Trophoblast cell (in vitro differentiated cells and primary cell): ENCODE measurements around the gene NDUFAF5.

Experiments used
- DNase-seq, 2 donors: peaks; one replicate each; pipeline ENCODE4 v3.0.0-alpha.2; 2016
- H2AFZ ChIP-seq: 2 replicates; pipeline ENCODE4 v1.6.1; 2013; ENCODE audit warnings: low read length, moderate library complexity, mild to moderate bottlenecking; ENCODE audit not compliant: insufficient read depth, poor library complexity
- H2AK5ac ChIP-seq: 2 replicates; pipeline ENCODE4 v1.6.1; 2013; ENCODE audit warnings: mild to moderate bottlenecking, low read length
- H2BK120ac ChIP-seq: 2 replicates; pipeline ENCODE4 v1.6.1; 2013; ENCODE audit warnings: low read length, mild to moderate bottlenecking, moderate library complexity; ENCODE audit not compliant: insufficient read depth, poor library complexity
- H2BK12ac ChIP-seq: 2 replicates; pipeline ENCODE4 v1.6.1; 2013; ENCODE audit warnings: mild to moderate bottlenecking, low read length, moderate library complexity
- H2BK5ac ChIP-seq: 2 replicates; pipeline ENCODE4 v1.6.1; 2013; ENCODE audit warnings: low read length, low read depth, moderate library complexity, mild to moderate bottlenecking; ENCODE audit not compliant: poor library complexity
- H3K14ac ChIP-seq: 2 replicates; pipeline ENCODE4 v1.6.1; 2013; ENCODE audit warnings: mild to moderate bottlenecking, low read length
- H3K18ac ChIP-seq: 2 replicates; pipeline ENCODE4 v1.6.1; 2013; ENCODE audit warnings: mild to moderate bottlenecking, low read length
- H3K23ac ChIP-seq: 2 replicates; pipeline ENCODE4 v1.6.1; 2013; ENCODE audit warnings: low read length
- H3K27ac ChIP-seq: 2 replicates; pipeline ENCODE4 v1.5.1; 2013; ENCODE audit warnings: low read depth, mild to moderate bottlenecking, inconsistent platforms, low read length, moderate library complexity
- H3K27me3 ChIP-seq: 2 replicates; pipeline ENCODE4 v1.6.1; 2013; ENCODE audit warnings: inconsistent platforms, mild to moderate bottlenecking, low read length, moderate library complexity; ENCODE audit not compliant: insufficient read depth
- H3K36me3 ChIP-seq, 2 experiments: 1 replicate in 1 of 2; 2 replicates in 1 of 2; pipeline ENCODE4 v1.6.1; 2013; ENCODE audit warnings: low read length in 2 of 2, mild to moderate bottlenecking in 2 of 2, moderate library complexity in 1 of 2; ENCODE audit not compliant: insufficient read depth in 2 of 2, control insufficient read depth in 1 of 2
- H3K4ac ChIP-seq: 2 replicates; pipeline ENCODE4 v1.6.1; 2013; ENCODE audit warnings: low read depth, mild to moderate bottlenecking, low read length, moderate library complexity
- H3K4me1 ChIP-seq, 2 experiments: 1 replicate in 1 of 2; 2 replicates in 1 of 2; pipeline ENCODE4 v1.6.1; 2013; ENCODE audit warnings: low read length in 2 of 2, mild to moderate bottlenecking in 2 of 2, moderate library complexity in 1 of 2; ENCODE audit not compliant: insufficient read depth in 2 of 2, control insufficient read depth in 1 of 2
- H3K4me2 ChIP-seq: 2 replicates; pipeline ENCODE4 v1.6.1; 2013; ENCODE audit warnings: inconsistent platforms, mild to moderate bottlenecking, low read length, moderate library complexity
- H3K4me3 ChIP-seq: 2 replicates; pipeline ENCODE4 v1.5.1; 2013; ENCODE audit warnings: mild to moderate bottlenecking, low read depth, low read length, inconsistent platforms
- H3K79me1 ChIP-seq: one replicate; pipeline ENCODE4 v1.6.1; 2013; ENCODE audit warnings: low read length
- H3K79me2 ChIP-seq: 2 replicates; pipeline ENCODE4 v1.6.1; 2013; ENCODE audit warnings: low read length, mild to moderate bottlenecking; ENCODE audit not compliant: control insufficient read depth, insufficient read depth, poor library complexity
- H3K9ac ChIP-seq: 2 replicates; pipeline ENCODE4 v1.6.1; 2013; ENCODE audit warnings: mild to moderate bottlenecking, low read length
- H3K9me3 ChIP-seq: 2 replicates; pipeline ENCODE4 v1.6.1; 2013; ENCODE audit warnings: low read depth, mild to moderate bottlenecking, control low read depth, inconsistent platforms, low read length; ENCODE audit not compliant: insufficient read depth
- H4K12ac ChIP-seq: 2 replicates; pipeline ENCODE4 v1.6.1; 2013; ENCODE audit warnings: low read depth, mild to moderate bottlenecking, low read length, moderate library complexity
- H4K8ac ChIP-seq: 2 replicates; pipeline ENCODE4 v1.6.1; 2013; ENCODE audit warnings: low read depth, mild to moderate bottlenecking, low read length, moderate library complexity
- H4K91ac ChIP-seq: one replicate; pipeline ENCODE4 v1.6.1; 2013; ENCODE audit warnings: low read depth, mild to moderate bottlenecking, low read length, moderate library complexity
- WGBS: extraction: QIAGEN DNeasy Blood & Tissue Kit; methylation state at CpG from one replicate; pipeline ENCODE4 v1.1.7; 2013; ENCODE audit warnings: missing lambda C conversion rate; ENCODE audit not compliant: insufficient read length, insufficient coverage; ENCODE audit errors: extremely low coverage; 5-methylcytosine and 5-hydroxymethylcytosine counted together

The NDUFAF5 gene

GRCh38 chr20:13739731-13740649 lies 44.8 kb upstream of the NDUFAF5 start:
- Histone ChIP-seq H3K27ac (no peak overlapping the region), H3K79me1 (no peaks in the 10 kb centered on the region), H3K23ac (no peak overlapping the region), H2AFZ (no peak overlapping the region), H3K9me3 (no peaks in the 10 kb centered on the region), H4K8ac (no peak overlapping the region), H2AK5ac (no peak overlapping the region), H2BK120ac (no peak overlapping the region), H3K27me3 (no peaks in the 10 kb centered on the region), H2BK5ac (no peak overlapping the region), H3K79me2 (no peaks in the 10 kb centered on the region), H3K4me2 (no peak overlapping the region), H3K4me3 (no peak overlapping the region), H3K36me3 (peaks cover 4 to 6% of the 10 kb centered on the region in 2 experiments), H3K9ac (no peak overlapping the region), H4K91ac (no peak overlapping the region), H4K12ac (no peak overlapping the region), H3K4ac (no peak overlapping the region), H3K18ac (no peak overlapping the region), H3K14ac (no peak overlapping the region), H3K4me1 (no peaks in the 10 kb centered on the region), H2BK12ac (no peak overlapping the region)
- no CpG with 5 or more reads among the region's 3 CpGs for WGBS
- no peak for DNase-seq

GRCh38 chr20:13741879-13742278 lies 42.9 kb upstream of the NDUFAF5 start:
- WGBS = no CpG with 5 or more reads among the region's 6 CpGs
- no peak overlapping the region for H3K14ac ChIP-seq
- no peak for DNase-seq

GRCh38 chr20:13744352-13744751 lies 40.5 kb upstream of the NDUFAF5 start:
- no peak overlapping the region for H3K4ac ChIP-seq
- H3K9me3 ChIP-seq = no peaks in the 10 kb centered on the region
- H3K79me1 ChIP-seq = no peaks in the 10 kb centered on the region
- no peak overlapping the region for H3K18ac ChIP-seq
- peaks cover 4 to 5% of the 10 kb centered on the region in 2 experiments for H3K36me3 ChIP-seq
- H2BK120ac ChIP-seq = no peak overlapping the region
- H3K27ac ChIP-seq = no peak overlapping the region
- no peak overlapping the region for H4K8ac ChIP-seq
- no peaks in the 10 kb centered on the region for H3K27me3 ChIP-seq
- H4K91ac ChIP-seq = no peak overlapping the region
- no peak overlapping the region for H2BK12ac ChIP-seq
- H4K12ac ChIP-seq = no peak overlapping the region
- H3K4me3 ChIP-seq = no peak overlapping the region
- H3K4me2 ChIP-seq = no peak overlapping the region
- H3K23ac ChIP-seq = no peak overlapping the region
- H3K14ac ChIP-seq = no peak overlapping the region
- H2AK5ac ChIP-seq = no peak overlapping the region
- no CpG with 5 or more reads among the region's 1 CpG for WGBS
- no peaks in the 10 kb centered on the region for H3K4me1 ChIP-seq
- H2AFZ ChIP-seq = no peak overlapping the region
- no peak overlapping the region for H2BK5ac ChIP-seq
- no peaks in the 10 kb centered on the region for H3K79me2 ChIP-seq
- DNase-seq = no peak
- no peak overlapping the region for H3K9ac ChIP-seq

More at GRCh38 chr20:13741879-13742278, 42.9 kb upstream of the NDUFAF5 start:
- H2AK5ac ChIP-seq = no peak overlapping the region
- no peaks in the 10 kb centered on the region for H3K79me2 ChIP-seq
- no peak overlapping the region for H2BK120ac ChIP-seq
- H3K36me3 ChIP-seq = peaks cover 4 to 6% of the 10 kb centered on the region in 2 experiments
- no peak overlapping the region for H2AFZ ChIP-seq
- H2BK5ac ChIP-seq = no peak overlapping the region
- H3K27ac ChIP-seq = no peak overlapping the region
- H3K9ac ChIP-seq = no peak overlapping the region
- H3K4me2 ChIP-seq = no peak overlapping the region
- no peak overlapping the region for H3K4me3 ChIP-seq
- H3K23ac ChIP-seq = no peak overlapping the region
- H3K4ac ChIP-seq = no peak overlapping the region
- no peaks in the 10 kb centered on the region for H3K4me1 ChIP-seq
- no peak overlapping the region for H2BK12ac ChIP-seq
- H4K8ac ChIP-seq = no peak overlapping the region
- no peaks in the 10 kb centered on the region for H3K27me3 ChIP-seq
- H3K18ac ChIP-seq = no peak overlapping the region
- no peak overlapping the region for H4K12ac ChIP-seq
- H3K79me1 ChIP-seq = no peaks in the 10 kb centered on the region
- no peak overlapping the region for H4K91ac ChIP-seq
- no peaks in the 10 kb centered on the region for H3K9me3 ChIP-seq

GRCh38 chr20:13745784-13746183 lies 39.0 kb upstream of the NDUFAF5 start:
- H3K36me3 ChIP-seq = peaks cover 3 to 7% of the 10 kb centered on the region in 2 experiments
- no peak overlapping the region for H3K4me2 ChIP-seq
- no peak overlapping the region for H2AFZ ChIP-seq
- DNase-seq = no peak
- H2BK12ac ChIP-seq = no peak overlapping the region
- no peak overlapping the region for H3K4ac ChIP-seq
- no peak overlapping the region for H3K27ac ChIP-seq
- no peaks in the 10 kb centered on the region for H3K79me2 ChIP-seq
- no peak overlapping the region for H3K9ac ChIP-seq
- H4K91ac ChIP-seq = no peak overlapping the region
- no peaks in the 10 kb centered on the region for H3K9me3 ChIP-seq
- H3K18ac ChIP-seq = no peak overlapping the region
- no peak overlapping the region for H3K4me3 ChIP-seq
- no peak overlapping the region for H3K14ac ChIP-seq
- WGBS = no CpG with 5 or more reads among the region's 2 CpGs
- no peaks in the 10 kb centered on the region for H3K27me3 ChIP-seq
- no peaks in the 10 kb centered on the region for H3K79me1 ChIP-seq
- H4K12ac ChIP-seq = no peak overlapping the region
- no peak overlapping the region for H2BK5ac ChIP-seq
- H2AK5ac ChIP-seq = no peak overlapping the region
- H3K23ac ChIP-seq = no peak overlapping the region
- no peak overlapping the region for H2BK120ac ChIP-seq
- no peak overlapping the region for H4K8ac ChIP-seq
- no peaks in the 10 kb centered on the region for H3K4me1 ChIP-seq
